Spleen (tissue), 7 donors: ENCODE results near the gene SIAH1.

Experiments used
- POLR2A ChIP-seq, 3 donors: fragments of 450-650 bp; IDR thresholded peaks; one replicate each; pipeline ENCODE4 v1.5.1; 2017; ENCODE audit warnings: antibody characterized with exemption in 3 of 3, mild to moderate bottlenecking in 1 of 3
- POLR2AphosphoS5 ChIP-seq, 3 donors: sonication (generic); formaldehyde crosslinking; IDR thresholded peaks; one replicate each; pipeline ENCODE4 v1.5.1; 2017; ENCODE audit warnings: antibody characterized with exemption in 3 of 3
- TF ChIP-seq, protein P1 (sequence below), 11 experiments: fragments of 200-600 bp in 7 of 11; fragments of 450-650 bp in 4 of 11; sonication (generic) in 4 of 11; IDR thresholded peaks in 8 of 11; conservative IDR thresholded peaks in 3 of 11; 1 replicate in 7 of 11; 2 replicates in 4 of 11; pipeline versions ENCODE4 v1.4.0 to v1.8.0; 2016 to 2021; ENCODE audit warnings: antibody characterized with exemption in 11 of 11, inconsistent platforms in 4 of 11, mild to moderate bottlenecking in 1 of 11
- donor health status: DM: no; HTN: no; CAD: no; lungs with moderate emphysema.
- donor health status: DM: no; HTN: no; CAD: no.
- donor health status: DM: no; HTN: no; CAD: no.

DNA sequence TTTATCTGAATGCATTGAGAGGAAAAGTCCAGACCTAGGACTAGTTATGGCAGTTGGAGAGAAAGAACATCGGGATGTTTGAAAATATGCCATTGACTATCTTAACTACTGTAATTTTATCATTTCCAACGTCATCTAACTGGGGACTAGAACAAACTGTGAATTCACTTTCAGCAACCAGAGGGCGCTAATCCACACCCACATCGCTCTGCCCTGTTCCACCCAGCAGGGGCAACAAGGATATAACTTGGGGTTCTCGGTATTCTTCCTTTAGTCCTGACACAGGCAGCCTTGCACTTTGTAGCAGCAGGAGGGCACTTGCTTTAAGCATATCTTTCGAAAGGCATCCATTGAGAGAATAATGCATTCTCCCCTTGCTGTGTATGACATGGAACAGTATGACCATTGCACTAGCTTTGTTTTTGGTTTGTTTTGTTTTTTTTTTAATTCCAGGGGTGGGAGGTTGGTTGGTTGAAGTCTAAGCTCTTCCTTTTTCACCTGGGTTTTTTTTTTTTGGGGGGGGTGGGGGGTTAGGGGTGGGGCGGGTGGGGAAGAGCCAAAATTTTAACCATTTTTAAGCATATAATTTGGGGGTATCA, 31.5 kb downstream of the SIAH1 start:
- TF ChIP-seq, protein P1, sequence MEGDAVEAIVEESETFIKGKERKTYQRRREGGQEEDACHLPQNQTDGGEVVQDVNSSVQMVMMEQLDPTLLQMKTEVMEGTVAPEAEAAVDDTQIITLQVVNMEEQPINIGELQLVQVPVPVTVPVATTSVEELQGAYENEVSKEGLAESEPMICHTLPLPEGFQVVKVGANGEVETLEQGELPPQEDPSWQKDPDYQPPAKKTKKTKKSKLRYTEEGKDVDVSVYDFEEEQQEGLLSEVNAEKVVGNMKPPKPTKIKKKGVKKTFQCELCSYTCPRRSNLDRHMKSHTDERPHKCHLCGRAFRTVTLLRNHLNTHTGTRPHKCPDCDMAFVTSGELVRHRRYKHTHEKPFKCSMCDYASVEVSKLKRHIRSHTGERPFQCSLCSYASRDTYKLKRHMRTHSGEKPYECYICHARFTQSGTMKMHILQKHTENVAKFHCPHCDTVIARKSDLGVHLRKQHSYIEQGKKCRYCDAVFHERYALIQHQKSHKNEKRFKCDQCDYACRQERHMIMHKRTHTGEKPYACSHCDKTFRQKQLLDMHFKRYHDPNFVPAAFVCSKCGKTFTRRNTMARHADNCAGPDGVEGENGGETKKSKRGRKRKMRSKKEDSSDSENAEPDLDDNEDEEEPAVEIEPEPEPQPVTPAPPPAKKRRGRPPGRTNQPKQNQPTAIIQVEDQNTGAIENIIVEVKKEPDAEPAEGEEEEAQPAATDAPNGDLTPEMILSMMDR (IDR thresholded peaks at IDR 0.05 in 8 of 11, conservative IDR thresholded peaks at IDR 0.05 in 3 of 11), result peak; percentile 72 to 95 (median 89)
- TF ChIP-seq POLR2A (IDR thresholded peaks at IDR 0.05), result no peak
- peak in 1 of 3 donors; percentile 75 for TF ChIP-seq POLR2AphosphoS5 (IDR thresholded peaks at IDR 0.05)
